CD4-positive, alpha-beta T cell (primary cell): ENCODE measurements around the gene CXCL13. TPM values are rescaled to one million over a fixed set of nuclear protein-coding genes. Genes with fewer than 3 reads are reported as not detected.

Source experiments
- ATAC-seq: fragments of 200-7000 bp; cut with Tn5 transposase; one replicate; pipeline ENCODE4 v1.10.0; 2022; ENCODE audit warnings: mild to moderate bottlenecking; ENCODE audit not compliant: poor library complexity
- CTCF ChIA-PET: fragments of 350-600 bp; sonication (Branson Sonifier 250); formaldehyde crosslinking; loops from one replicate; lab custom pipeline; 2021; ENCODE audit warnings: antibody characterized with exemption, inconsistent platforms; lab: Charles Lee
- POLR2A ChIA-PET: fragments of 350-600 bp; sonication (Branson Sonifier 250); formaldehyde crosslinking; loops from one replicate; lab custom pipeline; 2021; ENCODE audit warnings: antibody characterized with exemption, inconsistent platforms; lab: Charles Lee
- DNase-seq, 14 experiments: peaks; one replicate each; pipeline ENCODE4 v3.0.0-alpha.2; 2013 to 2020; ENCODE audit warnings: mixed read lengths in 2 of 14
- H3K27ac ChIP-seq, 2 donors: one replicate each; pipeline versions ENCODE4 v1.5.1 to v1.7.0; 2013; ENCODE audit warnings: low read length in 2 of 2, low read depth in 1 of 2, mild to moderate bottlenecking in 1 of 2
- H3K27me3 ChIP-seq, 2 experiments: 1 replicate in 1 of 2; 2 replicates in 1 of 2; pipeline versions ENCODE4 v1.6.1 to v1.7.0; 2013; ENCODE audit warnings: low read length in 2 of 2, control low read depth in 1 of 2, mild to moderate bottlenecking in 1 of 2, moderate library complexity in 1 of 2; ENCODE audit not compliant: insufficient read depth in 2 of 2, control insufficient read depth in 1 of 2
- H3K36me3 ChIP-seq: one replicate; pipeline ENCODE4 v1.6.1; 2013; ENCODE audit warnings: low read length, control low read depth; ENCODE audit not compliant: insufficient read depth
- H3K4me1 ChIP-seq: one replicate; pipeline ENCODE4 v1.6.1; 2013; ENCODE audit warnings: low read length, control low read depth; ENCODE audit not compliant: insufficient read depth
- H3K4me3 ChIP-seq: one replicate; pipeline ENCODE4 v1.5.1; 2013; ENCODE audit warnings: mild to moderate bottlenecking, low read length, moderate library complexity
- H3K9me3 ChIP-seq, 2 experiments: 1 replicate in 1 of 2; 2 replicates in 1 of 2; pipeline versions ENCODE4 v1.6.1 to v1.7.0; 2013; ENCODE audit warnings: low read length in 2 of 2, mild to moderate bottlenecking in 2 of 2, control low read depth in 1 of 2, moderate library complexity in 1 of 2; ENCODE audit not compliant: control insufficient read depth in 1 of 2, insufficient read depth in 1 of 2
- H3K27ac Mint-ChIP-seq: one replicate; pipeline ENCODE4 v1.8.0; 2020; ENCODE audit warnings: mixed read lengths
- H3K27me3 Mint-ChIP-seq: one replicate; pipeline ENCODE4 v1.8.0; 2021; ENCODE audit warnings: mixed read lengths
- H3K36me3 Mint-ChIP-seq: one replicate; pipeline ENCODE4 v1.8.0; 2021; ENCODE audit warnings: low read depth, mixed read lengths
- H3K4me1 Mint-ChIP-seq: one replicate; pipeline ENCODE4 v1.8.0; 2021; ENCODE audit warnings: low read depth, mixed read lengths
- H3K4me3 Mint-ChIP-seq: one replicate; pipeline ENCODE4 v1.8.0; 2020; ENCODE audit warnings: mild to moderate bottlenecking, mixed read lengths
- H3K9me3 Mint-ChIP-seq: one replicate; pipeline ENCODE4 v1.8.0; 2020; ENCODE audit warnings: mixed read lengths
- intact Hi-C, 2 experiments: fragments of 100-400 bp; cut with DNase I in 1 of 2; cut with micrococcal nuclease in 1 of 2; formaldehyde crosslinking; loops; one replicate each; pipeline versions ENCODE4 v1.15.1 to v1.9.0; 2023 to 2025; cut with DNase I, micrococcal nuclease
- total RNA-seq, 174 experiments: library from RNA in 2 of 174; stranded (reverse) in 2 of 174; gene quantifications; one replicate each; pipeline ENCODE4 v1.2.3 and lab custom pipeline; 2021 to 2026
- TF ChIP-seq, protein P1 (sequence below): fragments of 200-600 bp; IDR thresholded peaks from one replicate; pipeline ENCODE4 v1.8.0; 2022; ENCODE audit warnings: antibody characterized with exemption, mild to moderate bottlenecking

CXCL13 gene
- total RNA-seq, 2 experiments from 2014 or later: not detected

DNA sequence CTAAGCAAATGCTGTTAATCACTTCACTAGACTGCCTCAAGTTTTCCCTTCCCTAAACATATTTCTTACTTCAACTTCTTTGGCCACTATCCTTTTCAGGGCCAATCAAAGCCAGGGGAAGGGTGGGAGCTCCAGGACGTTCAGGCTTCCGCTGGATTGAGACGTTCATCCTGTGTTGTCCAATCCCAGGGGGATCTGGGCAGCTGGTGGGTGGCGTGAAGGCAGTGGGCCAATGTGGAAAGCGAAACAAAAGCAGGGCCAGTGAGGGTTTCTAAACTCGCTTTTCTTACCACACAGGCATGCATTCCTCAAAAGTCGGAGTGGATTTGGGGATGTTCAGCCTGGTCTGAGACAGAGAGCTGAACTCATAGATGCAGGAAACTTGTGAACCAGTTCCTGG, 7.6 kb downstream of the CXCL13 start:
- no peaks in the 10 kb centered on the region for H3K4me1 Mint-ChIP-seq
- POLR2A ChIA-PET: no interaction called here
- Histone ChIP-seq H3K27ac (no peak overlapping the region), H3K4me3 (no peak overlapping the region), H3K36me3 (no peaks in the 10 kb centered on the region), H3K9me3 (no peaks in the 10 kb centered on the region), H3K4me1 (no peaks in the 10 kb centered on the region), H3K27me3 (no peaks in the 10 kb centered on the region)
- intact Hi-C loops: no loop called here
- TF ChIP-seq, protein P1, sequence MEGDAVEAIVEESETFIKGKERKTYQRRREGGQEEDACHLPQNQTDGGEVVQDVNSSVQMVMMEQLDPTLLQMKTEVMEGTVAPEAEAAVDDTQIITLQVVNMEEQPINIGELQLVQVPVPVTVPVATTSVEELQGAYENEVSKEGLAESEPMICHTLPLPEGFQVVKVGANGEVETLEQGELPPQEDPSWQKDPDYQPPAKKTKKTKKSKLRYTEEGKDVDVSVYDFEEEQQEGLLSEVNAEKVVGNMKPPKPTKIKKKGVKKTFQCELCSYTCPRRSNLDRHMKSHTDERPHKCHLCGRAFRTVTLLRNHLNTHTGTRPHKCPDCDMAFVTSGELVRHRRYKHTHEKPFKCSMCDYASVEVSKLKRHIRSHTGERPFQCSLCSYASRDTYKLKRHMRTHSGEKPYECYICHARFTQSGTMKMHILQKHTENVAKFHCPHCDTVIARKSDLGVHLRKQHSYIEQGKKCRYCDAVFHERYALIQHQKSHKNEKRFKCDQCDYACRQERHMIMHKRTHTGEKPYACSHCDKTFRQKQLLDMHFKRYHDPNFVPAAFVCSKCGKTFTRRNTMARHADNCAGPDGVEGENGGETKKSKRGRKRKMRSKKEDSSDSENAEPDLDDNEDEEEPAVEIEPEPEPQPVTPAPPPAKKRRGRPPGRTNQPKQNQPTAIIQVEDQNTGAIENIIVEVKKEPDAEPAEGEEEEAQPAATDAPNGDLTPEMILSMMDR: no peak
- no peak overlapping the region for H3K27ac Mint-ChIP-seq
- no peak overlapping the region for H3K4me3 Mint-ChIP-seq
- DNase-seq: no peak
- CTCF ChIA-PET: no interaction called here
- peaks cover 11% of the 10 kb centered on the region for H3K27me3 Mint-ChIP-seq
- ATAC-seq: no peak
- H3K9me3 Mint-ChIP-seq: no peaks in the 10 kb centered on the region
- no peaks in the 10 kb centered on the region for H3K36me3 Mint-ChIP-seq

DNA sequence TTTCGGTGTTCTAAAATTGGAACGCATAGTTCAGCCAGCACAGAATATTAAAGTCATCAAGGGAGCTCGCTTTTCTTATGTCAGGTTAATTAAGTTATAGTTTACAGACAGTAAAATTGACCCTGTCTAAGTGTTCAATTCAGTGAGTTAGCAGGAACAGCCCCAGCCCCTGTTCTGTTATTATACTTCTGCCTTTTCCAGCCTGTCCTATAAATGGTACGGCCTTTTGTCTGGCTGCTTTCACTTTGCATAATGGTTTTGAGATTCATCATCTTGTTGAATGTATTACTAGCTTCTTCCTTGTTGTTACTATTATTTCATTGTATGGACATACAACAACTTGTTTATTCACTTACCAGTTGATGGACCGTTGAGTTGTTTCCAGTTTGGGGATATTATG, 9.5 kb downstream of the CXCL13 start:
- no peak overlapping the region for H3K4me3 ChIP-seq
- no peaks in the 10 kb centered on the region for H3K36me3 ChIP-seq
- ATAC-seq: no peak
- intact Hi-C loops: no loop called here
- H3K4me3 Mint-ChIP-seq: no peak overlapping the region
- ChIA-PET POLR2A (no interaction called here), CTCF (no interaction called here)
- peaks cover 5% of the 10 kb centered on the region for H3K4me1 ChIP-seq
- no peak overlapping the region for H3K27ac Mint-ChIP-seq
- TF ChIP-seq, protein P1: no peak
- no peaks in the 10 kb centered on the region for H3K9me3 ChIP-seq
- H3K27me3 Mint-ChIP-seq: peaks cover 16% of the 10 kb centered on the region
- peaks cover 6% of the 10 kb centered on the region for H3K4me1 Mint-ChIP-seq
- H3K27me3 ChIP-seq: no peaks in the 10 kb centered on the region
- H3K36me3 Mint-ChIP-seq: no peaks in the 10 kb centered on the region
- no peaks in the 10 kb centered on the region for H3K9me3 Mint-ChIP-seq
- no peak overlapping the region for H3K27ac ChIP-seq
- DNase-seq: no peak

DNA sequence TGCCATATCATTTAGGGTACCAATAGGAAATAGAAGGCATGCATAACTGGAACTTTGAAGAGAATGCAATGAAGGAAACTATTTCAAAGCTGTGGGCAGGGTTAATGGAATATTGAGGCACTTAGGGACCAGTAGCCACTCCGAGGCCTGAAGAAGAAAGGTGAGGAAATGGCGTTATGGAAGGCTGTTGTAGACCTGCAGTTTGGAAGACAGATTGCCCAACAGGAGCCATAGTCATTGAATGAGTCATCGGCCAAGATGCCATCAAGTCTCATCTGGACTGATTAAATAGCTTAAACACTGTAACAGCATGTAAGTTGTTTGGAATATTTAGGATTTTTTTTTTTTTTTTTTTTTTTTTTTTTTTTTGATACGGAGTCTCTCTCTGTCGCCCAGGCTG, 11.6 kb downstream of the CXCL13 start:
- POLR2A ChIA-PET: no interaction called here

More for the DNA sequence above, 11.6 kb downstream of the CXCL13 start:
- Histone ChIP-seq H3K4me3 (no peak overlapping the region), H3K27me3 (no peaks in the 10 kb centered on the region), H3K36me3 (no peaks in the 10 kb centered on the region), H3K27ac (no peak overlapping the region), H3K9me3 (no peaks in the 10 kb centered on the region), H3K4me1 (peaks cover 5% of the 10 kb centered on the region)
- peaks cover 6% of the 10 kb centered on the region for H3K4me1 Mint-ChIP-seq
- CTCF ChIA-PET: no interaction called here
- DNase-seq (no peak), ATAC-seq (no peak)
- no peak overlapping the region for H3K27ac Mint-ChIP-seq
- no peaks in the 10 kb centered on the region for H3K36me3 Mint-ChIP-seq
- H3K9me3 Mint-ChIP-seq: no peaks in the 10 kb centered on the region
- peaks cover 7% of the 10 kb centered on the region for H3K27me3 Mint-ChIP-seq
- intact Hi-C loops: no loop called here
- no peak overlapping the region for H3K4me3 Mint-ChIP-seq
- TF ChIP-seq, protein P1: no peak
